HFFc6 (cell line): ENCODE measurements around the gene ACER2. TPM values are rescaled to one million over a fixed set of nuclear protein-coding genes. Genes with fewer than 3 reads are reported as not detected.
"Not testable (repeated sequence)": the region's sequence is repeated elsewhere in the genome, so short reads cannot be mapped to it uniquely, and the experiment has no call there.

Experiments used
- DNase-seq: peaks from one replicate; pipeline ENCODE4 v3.0.0-alpha.2; 2018
- H3K27ac Mint-ChIP-seq: 2 replicates; pipeline ENCODE4 v1.8.0; 2020; ENCODE audit warnings: mild to moderate bottlenecking, mixed read lengths
- H3K27me3 Mint-ChIP-seq: 2 replicates; pipeline ENCODE4 v1.8.0; 2021; ENCODE audit warnings: mild to moderate bottlenecking, moderate library complexity, mixed read lengths; ENCODE audit not compliant: insufficient read depth
- H3K36me3 Mint-ChIP-seq: 2 replicates; pipeline ENCODE4 v1.8.0; 2021; ENCODE audit warnings: low read depth, mixed read lengths
- H3K4me1 Mint-ChIP-seq: 2 replicates; pipeline ENCODE4 v1.8.0; 2020; ENCODE audit warnings: low read depth, mixed read lengths
- H3K4me3 Mint-ChIP-seq: 2 replicates; pipeline ENCODE4 v1.8.0; 2020; ENCODE audit warnings: mild to moderate bottlenecking, moderate library complexity, mixed read lengths
- H3K9me3 Mint-ChIP-seq: 2 replicates; pipeline ENCODE4 v1.8.0; 2020; ENCODE audit warnings: mild to moderate bottlenecking, mixed read lengths
- total RNA-seq, 6 experiments: library from RNA; stranded (reverse); fragmentation: NEBNext Ultra II Directional; extraction: Animal tissue kit (Norgen Biotek cat#: 25700); gene quantifications; 2 replicates in 1 of 6; 3 replicates in 5 of 6; pipeline ENCODE4 v1.2.3, GENCODE V29; 2021
- TF ChIP-seq, protein P1 (sequence below): fragments of 200-600 bp; sonication (generic); IDR thresholded peaks from 2 replicates; pipeline ENCODE4 v1.5.0; 2021; ENCODE audit warnings: antibody characterized with exemption, mild to moderate bottlenecking

ACER2 gene
- total RNA-seq, 6 experiments from 2014 or later, result 1.2 to 1.9 (median 1.6) TPM

DNA sequence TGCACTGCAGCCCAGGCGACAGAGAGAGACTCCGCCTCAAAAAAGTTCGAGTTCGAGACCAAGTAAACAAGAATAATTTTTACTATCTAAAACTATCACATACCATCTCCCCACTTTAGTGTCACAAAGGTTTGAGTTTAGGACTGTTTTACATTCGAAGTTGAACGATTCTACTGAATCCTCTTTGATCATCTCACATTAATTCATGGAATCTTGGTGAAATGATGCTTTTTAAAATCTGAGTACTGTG, 28.1 kb upstream of the ACER2 start:
- Mint-ChIP-seq H3K9me3 (peaks cover 8% of the 10 kb centered on the region), H3K27me3 (peaks cover 3% of the 10 kb centered on the region), H3K4me1 (peaks cover 54% of the 10 kb centered on the region), H3K36me3 (peaks cover 56% of the 10 kb centered on the region), H3K27ac (peak overlapping the region; percentile 99), H3K4me3 (peak overlapping the region; percentile 99)
- no peak for DNase-seq
- TF ChIP-seq, protein P1, sequence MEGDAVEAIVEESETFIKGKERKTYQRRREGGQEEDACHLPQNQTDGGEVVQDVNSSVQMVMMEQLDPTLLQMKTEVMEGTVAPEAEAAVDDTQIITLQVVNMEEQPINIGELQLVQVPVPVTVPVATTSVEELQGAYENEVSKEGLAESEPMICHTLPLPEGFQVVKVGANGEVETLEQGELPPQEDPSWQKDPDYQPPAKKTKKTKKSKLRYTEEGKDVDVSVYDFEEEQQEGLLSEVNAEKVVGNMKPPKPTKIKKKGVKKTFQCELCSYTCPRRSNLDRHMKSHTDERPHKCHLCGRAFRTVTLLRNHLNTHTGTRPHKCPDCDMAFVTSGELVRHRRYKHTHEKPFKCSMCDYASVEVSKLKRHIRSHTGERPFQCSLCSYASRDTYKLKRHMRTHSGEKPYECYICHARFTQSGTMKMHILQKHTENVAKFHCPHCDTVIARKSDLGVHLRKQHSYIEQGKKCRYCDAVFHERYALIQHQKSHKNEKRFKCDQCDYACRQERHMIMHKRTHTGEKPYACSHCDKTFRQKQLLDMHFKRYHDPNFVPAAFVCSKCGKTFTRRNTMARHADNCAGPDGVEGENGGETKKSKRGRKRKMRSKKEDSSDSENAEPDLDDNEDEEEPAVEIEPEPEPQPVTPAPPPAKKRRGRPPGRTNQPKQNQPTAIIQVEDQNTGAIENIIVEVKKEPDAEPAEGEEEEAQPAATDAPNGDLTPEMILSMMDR, result no peak

DNA sequence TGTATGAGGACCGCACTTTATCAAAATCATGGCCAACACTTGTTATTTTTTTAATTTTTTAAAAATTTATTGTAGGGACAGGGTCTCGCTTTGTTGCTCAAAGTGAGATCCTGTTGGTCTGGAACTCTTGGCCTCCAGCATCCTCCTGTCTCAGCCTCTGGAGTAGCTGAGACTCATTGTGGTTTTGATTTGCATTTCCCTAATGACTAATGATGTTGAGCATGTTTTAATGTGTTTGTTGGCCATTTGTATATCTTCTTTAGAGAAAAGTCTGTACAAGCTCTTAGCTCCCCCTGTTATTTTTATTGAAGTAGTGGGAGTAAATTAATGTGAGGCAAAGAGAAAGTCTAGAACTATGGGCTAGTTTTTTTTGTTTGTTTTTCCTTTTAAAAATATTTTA, 27.2 kb upstream of the ACER2 start:
- Mint-ChIP-seq H3K4me1 (peaks cover 52% of the 10 kb centered on the region), H3K4me3 (peak overlapping the region; percentile 99), H3K9me3 (peaks cover 8% of the 10 kb centered on the region), H3K36me3 (peaks cover 47% of the 10 kb centered on the region), H3K27ac (peak overlapping the region; percentile 99; the same call in 1 of the 2 replicates), H3K27me3 (peaks cover 3% of the 10 kb centered on the region)
- TF ChIP-seq, protein P1, result no peak
- no peak for DNase-seq

DNA sequence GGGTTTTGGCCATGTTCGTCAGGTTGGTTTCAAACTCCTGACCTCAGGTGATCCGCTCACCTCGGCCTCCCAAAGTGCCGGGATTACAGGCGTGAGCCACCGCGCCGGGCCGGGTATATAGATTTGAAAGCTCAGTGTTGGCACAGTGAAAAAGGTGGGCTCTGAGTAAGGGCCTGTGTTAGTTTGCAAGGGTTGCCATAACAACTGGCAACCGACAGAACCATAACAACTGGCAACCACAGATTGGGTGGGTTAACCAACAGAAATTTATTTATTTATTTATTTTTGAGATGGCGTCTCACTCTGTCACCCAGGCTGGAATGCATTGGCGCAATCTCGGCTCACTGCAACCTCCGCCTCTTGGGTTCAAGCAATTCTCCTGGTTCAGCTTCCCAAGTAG, 23.6 kb upstream of the ACER2 start:
- Mint-ChIP-seq H3K36me3 (peaks cover 16% of the 10 kb centered on the region), H3K4me1 (peaks cover 39% of the 10 kb centered on the region)
- not testable (repeated sequence) for H3K27me3 Mint-ChIP-seq, DNase-seq, H3K4me3 Mint-ChIP-seq, H3K27ac Mint-ChIP-seq, H3K9me3 Mint-ChIP-seq

DNA sequence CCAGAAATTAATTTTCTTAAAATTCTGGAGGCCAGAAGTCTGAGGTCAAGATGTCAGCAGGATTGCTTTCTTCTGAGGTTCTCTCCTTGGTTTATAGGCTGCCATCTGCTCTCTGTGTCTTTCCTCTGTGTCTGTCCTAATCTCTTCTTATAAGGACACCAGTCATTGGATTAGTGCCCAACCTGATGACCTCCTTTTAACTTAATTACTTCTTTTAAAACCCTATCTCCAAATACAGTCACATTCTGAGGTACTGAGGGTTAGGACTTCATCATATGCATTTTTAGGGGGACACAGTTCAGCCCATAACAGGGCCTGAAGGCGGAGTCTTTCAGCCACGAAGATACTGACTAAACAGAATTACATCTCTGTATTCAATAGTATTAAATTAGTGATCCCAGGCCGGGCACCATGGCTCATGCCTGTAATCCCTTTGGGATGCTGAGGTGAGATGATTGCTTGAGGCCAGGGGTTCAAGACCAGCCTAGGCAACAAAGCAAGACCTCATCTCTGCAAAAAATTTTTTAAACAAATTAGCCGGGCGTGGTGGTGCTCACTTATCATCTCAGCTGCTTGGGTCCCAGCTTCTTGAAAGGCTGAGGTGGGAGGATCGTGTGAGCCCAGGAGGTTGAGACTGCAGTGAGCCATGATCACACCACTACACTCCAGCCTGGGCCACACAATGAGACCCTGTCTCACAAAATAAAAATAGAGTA, 22.9 kb upstream of the ACER2 start:
- H3K9me3 Mint-ChIP-seq, result no peaks in the 10 kb centered on the region
- no peak for DNase-seq
- H3K27ac Mint-ChIP-seq, result no peak overlapping the region
- H3K4me3 Mint-ChIP-seq, result 0 out of 2 replicates have a peak overlapping the region, but pooled peaks have one; percentile 1
- TF ChIP-seq, protein P1, result no peak
- peaks cover 9% of the 10 kb centered on the region for H3K36me3 Mint-ChIP-seq
- H3K27me3 Mint-ChIP-seq, result peaks cover 1% of the 10 kb centered on the region; the same call in 1 of the 2 replicates
- H3K4me1 Mint-ChIP-seq, result peaks cover 34% of the 10 kb centered on the region

DNA sequence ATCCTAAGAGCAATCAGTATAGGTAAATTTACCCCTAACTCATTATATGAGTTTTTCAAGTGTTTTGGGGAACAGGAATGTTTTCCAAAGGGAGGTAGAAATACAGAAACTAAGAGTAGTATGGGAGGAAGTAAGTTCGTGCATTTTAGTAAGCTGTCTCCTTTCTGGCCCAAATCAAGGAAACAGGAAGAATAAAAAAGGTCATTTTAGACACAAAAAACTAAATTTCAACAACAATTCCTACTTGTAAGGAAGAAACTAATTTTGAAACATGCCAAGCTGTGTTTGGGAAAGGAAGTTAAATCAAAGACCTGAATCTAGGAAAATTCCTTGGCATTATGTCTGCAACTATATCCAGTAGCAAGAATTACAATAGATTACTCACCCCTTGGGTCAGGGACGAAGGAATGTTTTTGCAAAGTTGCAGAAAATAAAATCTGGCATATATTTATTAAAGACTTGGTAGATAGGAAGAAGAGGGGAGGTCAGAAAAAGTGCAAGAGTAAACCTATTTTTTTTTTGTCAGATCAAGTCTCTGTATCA, 22.2 kb upstream of the ACER2 start:
- peaks cover 28% of the 10 kb centered on the region for H3K4me1 Mint-ChIP-seq
- H3K36me3 Mint-ChIP-seq, result peaks cover 4% of the 10 kb centered on the region; the same call in 1 of the 2 replicates

DNA sequence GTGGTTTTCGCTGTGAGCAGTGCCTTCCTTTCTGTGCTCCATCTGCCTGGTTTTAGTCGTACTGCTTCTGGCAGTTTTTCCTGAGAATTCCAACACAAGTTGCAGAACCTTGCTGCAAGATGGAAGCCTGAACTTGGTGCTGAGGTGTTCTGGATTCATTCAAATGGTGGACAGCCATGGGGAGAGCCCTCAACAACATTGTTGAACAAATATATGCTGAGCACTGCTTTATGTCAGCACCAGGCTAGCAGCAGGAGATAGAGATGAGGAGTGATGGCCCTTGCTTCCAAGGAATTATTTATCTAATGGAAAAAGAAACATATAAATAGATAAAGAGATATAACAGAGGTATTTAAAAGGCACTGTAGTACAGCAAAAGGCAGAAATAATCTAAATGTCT, 21.5 kb upstream of the ACER2 start:
- DNase-seq, result no peak
- TF ChIP-seq, protein P1, result no peak
- Mint-ChIP-seq H3K4me3 (no peak overlapping the region), H3K9me3 (no peaks in the 10 kb centered on the region), H3K4me1 (peaks cover 22% of the 10 kb centered on the region), H3K27me3 (peaks cover 1% of the 10 kb centered on the region; the same call in 1 of the 2 replicates), H3K36me3 (peaks cover 4% of the 10 kb centered on the region; the same call in 1 of the 2 replicates), H3K27ac (peak overlapping the region; percentile 5; the same call in 1 of the 2 replicates)

More for the DNA sequence above, 22.2 kb upstream of the ACER2 start:
- TF ChIP-seq, protein P1, result no peak
- H3K4me3 Mint-ChIP-seq, result peak overlapping the region; percentile 1; the same call in 1 of the 2 replicates
- H3K27ac Mint-ChIP-seq, result no peak overlapping the region
- H3K9me3 Mint-ChIP-seq, result no peaks in the 10 kb centered on the region
- no peak for DNase-seq
- peaks cover 1% of the 10 kb centered on the region; the same call in 1 of the 2 replicates for H3K27me3 Mint-ChIP-seq

DNA sequence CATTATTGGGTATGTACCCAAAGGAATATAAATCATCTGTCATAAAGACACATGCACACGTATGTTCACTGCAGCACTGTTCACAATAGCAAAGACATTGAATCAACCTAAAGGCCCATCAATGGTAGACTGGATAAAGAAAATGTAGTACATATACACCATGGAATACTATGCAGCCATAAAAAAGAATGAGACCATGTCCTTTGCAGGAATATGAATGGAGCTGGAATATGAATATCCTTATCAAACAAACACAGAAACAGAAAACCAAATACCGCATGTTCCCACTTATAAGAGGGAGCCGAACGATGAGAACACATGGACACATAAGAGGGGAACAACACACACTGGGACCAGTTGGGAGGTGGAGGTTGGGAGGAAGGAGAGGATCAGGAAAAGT, 19.3 kb upstream of the ACER2 start:
- not testable (repeated sequence) for H3K27ac Mint-ChIP-seq, DNase-seq, H3K27me3 Mint-ChIP-seq, H3K4me3 Mint-ChIP-seq, H3K9me3 Mint-ChIP-seq, H3K36me3 Mint-ChIP-seq
- H3K4me1 Mint-ChIP-seq, result peaks cover 22% of the 10 kb centered on the region
